ENCODE measurements around the gene MAGOH.

DNA sequence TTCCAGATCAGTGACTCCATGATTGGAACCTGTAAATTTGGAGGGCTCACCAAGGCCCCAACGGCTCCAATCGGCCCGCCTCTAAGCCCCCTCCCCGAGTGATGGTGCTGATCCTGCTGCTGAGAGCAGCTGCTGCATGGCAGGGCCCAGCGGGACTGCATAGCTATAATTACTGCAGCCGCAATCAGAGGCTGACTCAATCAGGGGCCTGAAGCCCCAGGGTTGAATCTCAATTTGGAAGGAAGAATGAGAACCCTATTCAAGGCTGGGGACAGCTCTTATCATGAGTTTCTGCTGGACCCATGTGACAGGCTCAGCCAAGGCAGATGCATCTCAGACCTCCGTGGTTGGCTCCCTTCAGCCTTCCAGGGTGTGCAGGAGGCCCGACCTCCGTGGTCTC lies 42.8 kb upstream of the MAGOH start:
- TF ChIP-seq, protein P1, sequence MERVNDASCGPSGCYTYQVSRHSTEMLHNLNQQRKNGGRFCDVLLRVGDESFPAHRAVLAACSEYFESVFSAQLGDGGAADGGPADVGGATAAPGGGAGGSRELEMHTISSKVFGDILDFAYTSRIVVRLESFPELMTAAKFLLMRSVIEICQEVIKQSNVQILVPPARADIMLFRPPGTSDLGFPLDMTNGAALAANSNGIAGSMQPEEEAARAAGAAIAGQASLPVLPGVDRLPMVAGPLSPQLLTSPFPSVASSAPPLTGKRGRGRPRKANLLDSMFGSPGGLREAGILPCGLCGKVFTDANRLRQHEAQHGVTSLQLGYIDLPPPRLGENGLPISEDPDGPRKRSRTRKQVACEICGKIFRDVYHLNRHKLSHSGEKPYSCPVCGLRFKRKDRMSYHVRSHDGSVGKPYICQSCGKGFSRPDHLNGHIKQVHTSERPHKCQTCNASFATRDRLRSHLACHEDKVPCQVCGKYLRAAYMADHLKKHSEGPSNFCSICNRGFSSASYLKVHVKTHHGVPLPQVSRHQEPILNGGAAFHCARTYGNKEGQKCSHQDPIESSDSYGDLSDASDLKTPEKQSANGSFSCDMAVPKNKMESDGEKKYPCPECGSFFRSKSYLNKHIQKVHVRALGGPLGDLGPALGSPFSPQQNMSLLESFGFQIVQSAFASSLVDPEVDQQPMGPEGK (CRISPR knock-in tag; IDR thresholded peaks at IDR 0.05; ENCODE audit: borderline replicate concordance) = no peak
- TF ChIP-seq, protein P2, sequence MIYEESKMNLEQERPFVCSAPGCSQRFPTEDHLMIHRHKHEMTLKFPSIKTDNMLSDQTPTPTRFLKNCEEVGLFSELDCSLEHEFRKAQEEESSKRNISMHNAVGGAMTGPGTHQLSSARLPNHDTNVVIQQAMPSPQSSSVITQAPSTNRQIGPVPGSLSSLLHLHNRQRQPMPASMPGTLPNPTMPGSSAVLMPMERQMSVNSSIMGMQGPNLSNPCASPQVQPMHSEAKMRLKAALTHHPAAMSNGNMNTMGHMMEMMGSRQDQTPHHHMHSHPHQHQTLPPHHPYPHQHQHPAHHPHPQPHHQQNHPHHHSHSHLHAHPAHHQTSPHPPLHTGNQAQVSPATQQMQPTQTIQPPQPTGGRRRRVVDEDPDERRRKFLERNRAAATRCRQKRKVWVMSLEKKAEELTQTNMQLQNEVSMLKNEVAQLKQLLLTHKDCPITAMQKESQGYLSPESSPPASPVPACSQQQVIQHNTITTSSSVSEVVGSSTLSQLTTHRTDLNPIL (CRISPR knock-in tag; IDR thresholded peaks at IDR 0.05; ENCODE audit: low read depth) = no peak
- TF ChIP-seq ARNTL (CRISPR knock-in tag; IDR thresholded peaks at IDR 0.05; ENCODE audit: borderline replicate concordance, low read depth) (no peak), ZNF565 (CRISPR knock-in tag; conservative IDR thresholded peaks at IDR 0.05; ENCODE audit: low read depth) (no peak), ZFP3 (CRISPR knock-in tag; IDR thresholded peaks at IDR 0.05) (no peak), RARB (CRISPR knock-in tag; IDR thresholded peaks at IDR 0.05) (no peak), PPARA (CRISPR knock-in tag; IDR thresholded peaks at IDR 0.05; ENCODE audit: borderline replicate concordance) (no peak), ZC3H10 (CRISPR knock-in tag; IDR thresholded peaks at IDR 0.05) (no peak)
- TF ChIP-seq, protein P3, sequence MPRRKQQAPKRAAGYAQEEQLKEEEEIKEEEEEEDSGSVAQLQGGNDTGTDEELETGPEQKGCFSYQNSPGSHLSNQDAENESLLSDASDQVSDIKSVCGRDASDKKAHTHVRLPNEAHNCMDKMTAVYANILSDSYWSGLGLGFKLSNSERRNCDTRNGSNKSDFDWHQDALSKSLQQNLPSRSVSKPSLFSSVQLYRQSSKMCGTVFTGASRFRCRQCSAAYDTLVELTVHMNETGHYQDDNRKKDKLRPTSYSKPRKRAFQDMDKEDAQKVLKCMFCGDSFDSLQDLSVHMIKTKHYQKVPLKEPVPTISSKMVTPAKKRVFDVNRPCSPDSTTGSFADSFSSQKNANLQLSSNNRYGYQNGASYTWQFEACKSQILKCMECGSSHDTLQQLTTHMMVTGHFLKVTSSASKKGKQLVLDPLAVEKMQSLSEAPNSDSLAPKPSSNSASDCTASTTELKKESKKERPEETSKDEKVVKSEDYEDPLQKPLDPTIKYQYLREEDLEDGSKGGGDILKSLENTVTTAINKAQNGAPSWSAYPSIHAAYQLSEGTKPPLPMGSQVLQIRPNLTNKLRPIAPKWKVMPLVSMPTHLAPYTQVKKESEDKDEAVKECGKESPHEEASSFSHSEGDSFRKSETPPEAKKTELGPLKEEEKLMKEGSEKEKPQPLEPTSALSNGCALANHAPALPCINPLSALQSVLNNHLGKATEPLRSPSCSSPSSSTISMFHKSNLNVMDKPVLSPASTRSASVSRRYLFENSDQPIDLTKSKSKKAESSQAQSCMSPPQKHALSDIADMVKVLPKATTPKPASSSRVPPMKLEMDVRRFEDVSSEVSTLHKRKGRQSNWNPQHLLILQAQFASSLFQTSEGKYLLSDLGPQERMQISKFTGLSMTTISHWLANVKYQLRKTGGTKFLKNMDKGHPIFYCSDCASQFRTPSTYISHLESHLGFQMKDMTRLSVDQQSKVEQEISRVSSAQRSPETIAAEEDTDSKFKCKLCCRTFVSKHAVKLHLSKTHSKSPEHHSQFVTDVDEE (CRISPR knock-in tag; IDR thresholded peaks at IDR 0.05) = no peak
